ENCODE data around the gene ISLR.

Gene ISLR

DNA sequence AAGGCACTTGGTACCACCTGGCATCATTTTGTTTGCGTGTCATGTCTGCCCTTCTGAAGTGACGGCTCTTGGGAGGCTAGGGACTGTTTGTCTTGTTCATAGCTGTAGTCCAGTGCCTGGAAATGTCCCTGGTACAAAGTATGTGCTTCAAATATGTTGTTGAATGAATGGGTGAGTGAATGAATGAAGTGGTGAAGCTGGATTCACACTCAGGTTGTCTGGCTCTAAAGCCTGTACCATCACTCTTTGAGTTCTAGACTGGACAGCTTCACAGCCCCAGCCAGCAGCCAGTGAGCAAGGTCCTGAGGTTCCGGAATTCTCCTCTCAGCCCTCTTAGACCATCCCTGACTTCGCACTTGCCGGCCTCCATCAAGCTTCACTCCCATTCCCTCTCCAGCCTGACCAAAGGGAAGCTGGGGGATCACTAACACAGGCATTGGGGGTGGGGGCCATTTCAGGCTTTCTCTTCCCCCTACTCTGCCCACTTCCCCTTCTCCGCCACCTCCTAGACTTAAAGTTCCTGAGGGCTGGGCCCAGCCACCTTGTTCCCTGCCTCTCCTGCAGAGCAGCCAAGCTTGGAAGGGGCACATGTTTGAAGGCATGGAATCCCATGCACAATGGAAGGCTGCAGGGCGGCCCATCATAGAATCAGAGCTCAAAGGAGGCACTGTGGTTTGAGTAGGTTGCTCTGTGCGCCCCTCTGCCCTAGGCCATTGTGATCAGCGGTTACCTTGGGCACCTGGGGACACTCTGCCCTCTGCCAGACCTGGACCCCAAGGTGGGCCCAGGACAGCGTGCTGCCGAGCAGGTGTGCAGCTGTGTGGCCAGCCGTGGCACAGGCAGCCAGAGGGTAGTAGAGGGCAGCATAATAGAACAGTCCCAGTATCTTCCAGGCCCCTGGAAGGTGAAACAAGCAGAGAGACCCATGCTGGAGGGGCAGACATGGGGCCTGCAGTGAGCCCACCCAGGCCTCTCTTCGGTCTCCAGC lies 21.4 kb downstream of the ISLR start:
- no peak for DNase-seq (ENCODE audit: low spot score)

DNA sequence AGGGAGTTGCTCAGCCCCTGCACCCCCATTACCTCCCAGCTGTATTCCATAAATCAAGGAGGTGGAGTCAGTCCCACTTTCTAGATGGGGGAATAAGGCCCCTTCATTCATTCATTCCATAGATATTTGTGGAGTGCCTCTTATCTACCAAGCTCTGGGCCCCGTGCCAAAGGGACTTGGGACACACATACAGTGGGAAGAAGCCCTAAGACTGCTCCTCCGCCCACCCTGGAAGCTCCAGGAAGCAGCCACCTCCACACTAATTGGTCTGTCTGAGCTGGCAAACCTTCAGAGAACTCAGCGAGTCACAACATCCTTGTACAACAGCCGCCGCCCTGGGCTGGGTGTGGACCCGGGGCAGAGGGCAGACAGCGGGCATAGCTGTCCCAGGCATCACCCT lies 22.7 kb downstream of the ISLR start:
- DNase-seq (ENCODE audit: low spot score): no peak

DNA sequence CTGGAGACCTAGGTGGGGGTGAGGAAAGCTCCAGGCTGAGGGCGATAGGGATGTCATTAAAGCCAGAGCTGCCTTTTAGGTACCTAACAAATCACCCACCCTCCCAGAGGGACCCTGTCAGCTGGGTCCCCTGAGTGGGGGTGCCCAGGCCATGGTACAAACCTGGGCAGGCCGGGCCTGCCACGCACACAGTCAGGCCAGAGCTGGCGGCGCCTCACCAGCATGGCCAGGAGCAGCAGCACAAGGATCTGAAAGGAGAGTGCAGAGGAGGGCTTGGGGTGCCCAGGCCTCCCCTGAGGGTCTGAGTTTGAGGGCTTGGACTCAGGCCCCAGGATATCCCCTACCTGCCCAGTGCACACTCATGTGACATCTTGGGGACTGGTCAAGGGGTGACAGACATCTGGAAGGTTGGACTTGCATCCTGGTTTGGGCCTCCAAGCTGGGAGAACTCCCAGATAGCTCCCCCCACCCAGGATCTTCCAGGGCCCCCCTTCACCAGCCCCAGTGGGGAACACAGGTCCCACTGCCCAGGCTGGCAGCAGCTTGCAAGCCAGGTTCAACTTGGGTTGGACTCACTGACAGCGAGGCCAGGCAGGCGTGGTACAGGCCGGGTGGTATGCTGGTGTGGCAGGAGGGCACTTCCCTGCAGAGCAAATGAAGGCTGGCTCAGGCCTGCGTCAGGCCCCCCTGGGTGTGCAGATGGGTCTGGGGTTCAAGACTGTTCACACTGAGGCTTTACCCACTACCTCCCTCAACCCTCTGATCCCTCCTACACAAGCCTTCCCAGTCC lies 23.9 kb downstream of the ISLR start:
- DNase-seq (ENCODE audit: low spot score): no peak

DNA sequence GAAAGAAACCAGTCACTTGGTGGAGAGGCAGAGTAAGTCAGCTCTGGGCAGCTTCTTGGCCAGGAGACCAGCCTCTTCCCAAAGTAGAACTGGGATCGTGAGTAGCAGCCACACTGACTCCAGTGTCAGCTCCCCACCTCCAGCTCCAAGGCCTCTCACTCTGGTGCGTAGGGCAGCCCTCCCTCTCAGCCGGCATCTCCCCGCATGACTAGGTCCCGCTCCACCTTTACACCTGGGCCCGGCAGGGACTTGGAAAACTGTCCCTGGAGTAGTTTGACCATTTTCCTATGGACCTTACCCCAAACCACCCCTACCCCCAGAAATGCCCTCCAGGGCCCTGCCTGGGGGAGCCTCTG lies 25.8 kb downstream of the ISLR start:
- DNase-seq (ENCODE audit: low spot score): no peak

DNA sequence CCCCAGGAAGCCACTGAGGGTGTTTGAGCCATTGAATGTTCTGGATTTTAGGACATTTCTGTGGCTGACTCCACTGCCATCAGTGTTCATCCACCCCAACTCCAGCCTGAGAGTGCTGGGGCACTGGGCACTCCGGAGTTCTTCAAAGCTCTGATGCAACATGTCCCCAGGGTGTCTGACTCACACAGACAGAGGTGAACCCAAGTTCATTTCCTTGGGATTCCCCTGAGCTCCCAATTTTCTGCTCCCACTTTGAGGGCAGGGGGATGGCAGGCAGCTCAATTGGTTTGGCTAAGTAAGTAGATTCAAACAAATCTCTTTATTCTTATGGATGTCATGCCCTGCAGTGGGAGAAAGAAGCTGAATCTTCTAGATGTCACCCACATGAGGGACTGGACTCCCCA lies 26.9 kb downstream of the ISLR start:
- DNase-seq (ENCODE audit: low spot score): no peak

DNA sequence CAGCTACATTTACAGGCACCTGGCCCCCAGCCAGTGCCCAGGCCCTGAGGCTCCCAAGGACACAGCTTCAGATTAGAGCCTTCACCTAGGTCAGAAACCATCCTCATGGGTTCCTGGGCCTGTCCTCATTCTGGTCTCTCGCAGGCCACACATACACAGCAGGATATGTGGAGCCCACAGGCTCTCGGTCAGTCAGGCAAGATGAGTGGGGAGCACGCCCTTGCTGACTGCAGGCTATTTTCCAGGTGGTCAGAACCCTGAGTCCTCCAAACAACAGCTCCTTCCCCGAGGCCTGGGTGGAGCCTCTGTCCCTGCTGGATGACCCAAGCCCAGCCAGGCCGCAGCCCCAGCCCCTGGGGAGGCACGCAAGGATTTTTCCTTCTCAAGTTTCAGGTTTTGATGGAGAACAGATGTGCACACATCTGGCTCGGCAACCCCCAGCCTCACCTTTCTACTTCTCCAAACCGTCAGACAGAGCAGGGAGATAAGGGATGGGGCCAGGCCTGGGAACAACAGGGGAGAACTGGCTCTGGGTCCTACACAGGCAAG lies 27.4 kb downstream of the ISLR start:
- no peak for DNase-seq (ENCODE audit: low spot score)

DNA sequence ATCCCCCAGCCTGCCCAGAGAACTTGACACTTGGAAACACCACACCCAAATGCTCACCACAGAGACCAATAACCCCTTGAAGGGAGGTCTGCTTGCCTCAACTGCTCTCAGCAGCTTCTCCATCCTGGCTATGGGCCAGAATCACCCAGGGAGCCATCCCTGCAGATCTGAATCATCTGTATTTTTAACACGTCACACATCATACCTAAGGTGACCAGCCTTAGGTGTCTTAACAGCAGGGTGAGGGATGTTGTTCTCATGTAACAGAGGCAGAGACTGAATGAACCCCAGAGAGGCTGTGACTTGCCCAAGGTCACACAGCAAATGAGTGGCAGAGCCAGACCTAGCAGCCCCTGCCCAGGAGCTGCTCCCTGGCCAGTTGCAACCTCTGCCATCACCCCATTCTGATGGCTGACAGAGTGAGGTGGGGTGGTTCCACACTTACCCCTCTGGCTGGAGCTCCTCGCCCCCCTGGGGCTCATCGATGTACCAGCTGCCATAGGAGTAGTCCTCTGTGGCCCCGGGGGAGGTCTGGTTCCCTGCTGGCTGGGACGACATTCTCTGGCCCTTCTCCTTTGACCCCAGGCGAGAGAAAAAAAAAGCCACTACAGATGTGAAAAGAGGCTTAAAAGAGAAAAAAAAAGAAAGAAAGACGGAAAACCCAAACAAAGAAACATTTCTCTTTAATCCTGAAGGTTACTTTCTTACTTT lies 28.4 kb downstream of the ISLR start:
- DNase-seq (ENCODE audit: low spot score): no peak

DNA sequence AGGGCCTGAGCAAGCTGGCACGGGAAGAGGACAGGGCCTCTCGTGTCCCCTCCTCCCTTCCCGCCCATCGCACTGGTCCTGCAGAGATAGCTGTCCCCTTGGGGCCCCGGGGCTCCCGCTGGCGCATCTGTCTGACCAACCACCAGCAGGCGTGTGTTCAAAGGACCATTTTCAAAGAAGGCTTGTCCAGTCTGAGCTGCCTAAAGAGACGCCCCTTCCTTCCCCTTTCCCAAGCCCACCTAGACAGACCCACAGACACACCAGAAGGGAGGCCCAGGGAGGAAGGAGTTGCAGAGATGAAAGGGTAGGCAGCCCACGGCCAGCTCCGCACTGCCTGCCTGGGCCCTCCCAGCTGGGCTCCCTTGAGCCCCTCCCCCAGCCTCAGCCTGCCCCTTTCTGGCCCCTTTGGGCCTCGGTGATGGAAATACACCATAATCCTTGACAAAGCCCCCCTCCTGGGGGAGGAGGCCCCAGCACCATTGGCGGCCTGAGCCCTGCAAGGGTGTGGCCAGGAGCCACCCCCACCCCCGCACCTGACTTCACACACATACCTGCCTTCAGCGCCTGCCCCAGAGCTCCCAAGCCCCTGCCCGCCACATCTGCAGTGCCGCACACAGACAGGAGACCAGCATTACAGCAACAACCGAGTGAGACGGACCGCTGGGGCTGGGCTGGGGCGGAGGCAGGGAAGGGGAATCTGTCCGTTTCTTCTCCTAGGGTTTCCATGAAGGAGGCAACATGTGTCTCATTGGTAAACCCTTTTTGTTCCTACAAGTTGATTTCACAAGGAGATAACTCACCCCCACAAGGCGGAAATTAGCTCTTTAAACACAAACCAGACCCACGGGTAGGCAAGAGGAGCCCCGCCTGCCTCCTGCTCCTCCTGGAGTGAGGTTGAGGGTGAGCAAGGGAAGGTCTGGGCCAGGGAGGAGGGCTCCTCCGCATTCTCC lies 29.2 kb downstream of the ISLR start, which contains the start of gene STRA6:
TSS of gene STRA6 (minus strand) at position 336 of the 950 bp plus-strand sequence. CDS start 520 bp downstream, outside the sequence.
- no peak for DNase-seq (ENCODE audit: low spot score)

DNA sequence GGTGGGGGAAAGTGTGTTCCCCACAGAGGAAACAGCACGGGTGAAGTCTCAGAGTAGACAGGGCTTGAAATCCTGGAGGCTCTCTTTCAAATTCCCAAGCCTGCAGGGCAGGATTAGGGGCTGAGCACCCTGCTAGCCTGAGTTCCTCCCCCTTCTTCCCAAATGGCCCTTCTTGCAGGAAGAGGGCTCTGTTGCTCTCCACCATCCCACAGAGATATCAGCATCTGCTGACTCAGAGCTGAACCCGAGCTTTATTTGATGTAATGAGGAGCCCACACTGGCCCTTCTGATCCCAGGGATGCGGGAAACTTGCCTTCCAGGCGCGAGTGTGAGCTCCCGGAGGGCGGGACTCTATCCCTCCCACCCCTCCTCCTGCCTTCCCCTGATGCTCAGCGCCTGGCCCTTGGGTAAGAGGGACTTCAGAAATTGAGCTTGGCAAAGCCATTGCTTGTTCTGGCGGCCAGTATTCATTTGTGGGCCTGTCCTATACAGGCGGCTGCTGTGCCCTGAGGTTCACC lies 30.5 kb downstream of the ISLR start:
- DNase-seq (ENCODE audit: low spot score): no peak

DNA sequence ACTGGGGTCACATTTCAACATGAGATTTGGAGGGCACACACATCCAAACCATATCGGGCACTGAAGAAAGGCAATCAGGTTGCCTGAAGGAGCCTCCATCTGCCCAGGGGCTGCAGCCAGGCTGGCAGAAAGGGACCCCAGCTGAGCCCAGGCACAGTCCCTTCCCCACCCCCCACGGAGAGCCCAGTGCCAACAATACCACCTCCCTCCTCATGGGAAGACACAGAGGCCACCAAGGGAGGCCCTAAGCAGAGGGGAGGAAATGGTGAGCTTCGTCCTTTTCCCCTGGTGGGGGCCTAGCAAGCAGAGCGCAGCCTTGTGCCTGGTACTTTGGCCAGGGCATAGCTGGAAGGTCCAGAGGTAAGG lies 32.1 kb downstream of the ISLR start:
- no peak for DNase-seq (ENCODE audit: low spot score)

DNA sequence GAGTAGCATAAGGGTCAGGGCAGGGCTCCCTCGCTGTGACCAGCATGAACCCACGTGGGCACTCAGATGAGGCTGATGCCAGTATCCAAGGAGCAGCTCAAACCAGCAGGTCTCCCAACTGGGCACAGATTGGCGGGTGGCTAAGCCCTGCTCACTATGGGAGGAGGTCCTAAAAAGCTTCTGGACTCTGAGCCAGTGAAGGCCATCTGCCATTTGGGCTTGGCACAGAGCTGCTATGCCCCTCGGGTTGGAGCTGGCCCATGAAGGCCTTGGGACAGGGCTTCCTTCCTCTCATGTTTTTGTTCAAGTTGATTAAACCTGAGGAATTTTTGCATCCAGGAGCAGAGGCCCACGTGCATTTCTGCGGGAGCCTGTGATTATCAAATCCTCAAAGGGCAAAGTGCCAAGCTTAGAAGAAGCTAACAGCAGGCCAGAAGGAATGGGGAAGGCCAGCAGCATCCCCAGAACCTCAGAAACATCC lies 33.3 kb downstream of the ISLR start:
- peak; percentile 18 for DNase-seq (ENCODE audit: low spot score)

DNA sequence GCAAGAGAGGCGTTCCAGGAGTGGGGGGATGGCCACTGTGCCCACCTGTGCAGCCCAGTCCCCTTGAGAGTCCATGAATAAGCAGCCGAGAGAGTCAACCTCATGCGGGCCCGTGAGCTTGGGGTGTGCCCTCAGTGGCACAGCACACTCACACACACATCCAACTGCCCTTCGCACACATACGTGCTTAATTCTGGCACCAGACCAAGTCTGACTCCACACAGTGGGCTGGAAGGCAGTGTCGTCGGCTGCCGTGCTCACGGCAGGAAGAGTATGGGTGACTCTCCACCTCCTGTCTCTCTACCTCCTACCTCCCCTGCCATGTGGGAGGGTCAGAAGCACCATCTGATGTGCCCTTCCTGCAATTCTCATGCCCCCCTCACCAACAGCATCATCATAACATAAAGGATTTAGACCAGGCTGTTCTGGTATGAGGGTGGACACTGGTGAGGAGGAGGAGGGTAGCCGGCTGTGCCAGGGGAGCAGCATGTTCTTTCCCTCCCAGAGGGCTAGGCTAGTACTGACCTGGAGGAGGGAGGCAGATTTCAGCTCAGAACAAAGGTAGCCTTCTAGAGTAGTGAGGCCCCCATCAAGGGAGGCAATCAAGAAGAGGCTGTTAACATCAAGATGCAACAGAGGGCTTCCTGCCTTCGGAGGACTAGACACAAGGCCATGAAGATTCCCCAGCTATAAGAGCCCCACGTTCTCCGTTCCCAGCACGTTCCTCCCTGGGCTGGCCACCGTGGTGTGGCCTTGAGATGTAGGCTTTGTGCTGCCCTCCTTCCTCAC lies 34.3 kb downstream of the ISLR start:
- DNase-seq (ENCODE audit: low spot score): no peak

DNA sequence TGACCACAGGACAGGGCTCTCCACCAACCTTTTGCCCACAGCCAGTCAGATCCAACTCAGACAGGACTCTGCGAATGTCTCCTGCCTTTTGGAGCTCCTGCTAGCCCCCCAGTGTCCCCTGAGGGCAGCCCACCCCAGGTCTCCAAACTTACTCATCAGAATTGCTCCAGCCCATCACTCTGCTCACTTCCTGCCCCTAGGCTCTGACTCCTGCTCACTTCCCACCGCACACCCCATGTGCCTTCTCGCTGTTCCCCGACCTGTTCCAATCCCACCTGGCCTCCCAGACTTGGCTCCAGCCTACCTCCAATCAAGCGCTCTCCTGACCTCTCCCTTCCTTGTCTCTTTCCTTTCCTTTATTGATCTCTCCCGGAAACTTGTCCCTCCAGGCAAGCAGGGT lies 35.0 kb downstream of the ISLR start:
- DNase-seq (ENCODE audit: low spot score): no peak

DNA sequence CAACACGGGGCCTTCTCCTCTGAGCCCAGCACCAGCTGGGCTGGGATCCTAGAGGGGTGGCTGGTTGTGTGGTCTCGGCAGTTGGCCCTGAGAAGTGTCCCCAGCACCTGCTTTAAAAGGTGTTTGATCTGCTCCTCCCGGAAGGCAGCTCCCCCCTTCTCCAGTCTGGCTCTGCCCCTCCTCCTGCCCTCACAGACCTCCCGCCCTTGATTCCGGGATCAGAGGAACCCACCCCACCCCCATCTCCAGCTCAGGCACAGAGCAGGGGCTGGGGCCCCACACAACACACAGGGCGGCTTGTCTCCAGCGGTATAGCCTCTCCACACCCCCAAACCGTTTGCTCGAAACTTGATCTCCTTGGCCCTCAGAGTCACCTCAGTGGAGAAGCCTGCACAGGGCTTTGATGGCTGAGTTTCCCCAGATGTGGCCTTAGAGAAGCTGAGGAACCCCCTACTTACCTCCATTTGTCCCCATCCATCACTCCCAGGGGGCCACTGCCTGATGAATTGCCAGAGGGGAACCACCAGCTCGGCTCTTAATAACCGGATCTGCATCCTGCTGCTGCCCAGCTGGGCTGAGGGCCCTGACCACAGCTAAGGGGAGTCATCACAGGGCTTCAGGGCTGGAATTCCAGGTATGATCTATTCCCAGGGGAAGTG lies 35.5 kb downstream of the ISLR start:
- DNase-seq (ENCODE audit: low spot score): no peak

DNA sequence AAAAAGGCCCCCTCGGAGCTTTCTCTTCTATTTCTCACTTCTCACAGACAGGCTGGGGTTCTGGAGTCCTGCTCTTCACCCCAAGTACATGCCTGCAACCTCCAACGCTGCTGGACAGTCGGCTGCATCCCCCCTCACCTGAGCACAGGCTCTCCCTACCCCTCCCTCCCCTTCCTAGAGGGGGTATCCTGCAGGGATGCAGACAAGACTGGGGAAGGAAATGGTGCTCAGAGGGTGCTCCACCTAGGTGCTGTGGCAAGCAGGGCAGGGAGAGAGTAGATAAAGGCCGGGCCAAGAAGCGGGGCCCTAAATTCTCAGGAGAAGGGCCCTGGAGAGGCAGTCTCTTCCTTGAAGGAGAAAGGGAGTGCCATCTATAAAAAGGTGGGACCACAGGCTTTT lies 36.0 kb downstream of the ISLR start:
- DNase-seq (ENCODE audit: low spot score): no peak

DNA sequence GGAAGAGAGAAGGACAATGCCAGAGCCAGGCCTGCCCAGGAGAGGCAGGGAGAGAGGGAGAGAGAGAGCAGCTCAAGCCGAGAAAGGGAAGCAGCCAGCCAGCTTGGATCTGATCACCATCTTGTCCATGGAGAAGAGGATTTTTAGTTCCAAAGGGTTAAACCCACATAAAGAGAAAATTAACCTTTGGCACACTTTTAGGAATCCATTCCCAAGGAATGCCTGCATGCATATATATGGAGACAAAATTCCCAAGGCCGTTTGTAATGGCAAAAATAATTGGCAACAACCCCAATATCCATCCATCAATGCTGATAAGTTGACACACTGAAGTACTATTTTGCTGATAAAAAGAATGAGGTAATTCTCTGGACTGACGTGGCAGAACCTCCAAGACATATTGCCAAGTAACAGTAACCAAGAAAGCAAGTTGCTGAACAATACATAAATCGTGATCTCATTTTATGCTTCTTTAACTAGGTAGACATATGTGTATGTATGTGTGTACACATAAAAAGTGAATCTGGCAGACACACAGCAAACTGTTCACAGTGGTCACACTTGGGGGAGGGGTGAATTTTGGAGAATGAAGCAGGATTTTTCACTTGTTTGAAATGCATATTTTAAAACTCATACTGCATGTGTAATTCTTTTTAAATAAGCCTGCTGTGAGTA lies 36.6 kb downstream of the ISLR start:
- DNase-seq (ENCODE audit: low spot score): no peak

DNA sequence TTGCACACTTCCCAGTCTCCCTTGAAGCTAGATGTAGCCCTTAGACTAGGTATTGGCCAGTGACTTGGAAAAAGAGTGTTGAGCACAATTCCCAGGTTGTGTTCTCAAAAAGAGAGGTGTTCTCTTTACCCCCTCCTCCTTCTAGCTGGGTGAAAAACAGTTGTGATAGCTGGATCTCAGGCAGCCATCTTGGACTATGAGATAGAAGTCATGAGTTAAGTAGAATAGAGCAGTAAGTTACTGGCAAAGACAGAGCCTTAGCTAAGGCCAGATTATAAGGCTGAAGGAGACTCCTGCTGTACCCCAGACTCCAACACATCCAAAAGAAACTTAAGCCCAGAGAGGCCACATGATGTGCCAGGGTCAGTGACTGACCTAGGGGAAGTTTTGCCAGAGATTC lies 37.2 kb downstream of the ISLR start:
- no peak for DNase-seq (ENCODE audit: low spot score)

DNA sequence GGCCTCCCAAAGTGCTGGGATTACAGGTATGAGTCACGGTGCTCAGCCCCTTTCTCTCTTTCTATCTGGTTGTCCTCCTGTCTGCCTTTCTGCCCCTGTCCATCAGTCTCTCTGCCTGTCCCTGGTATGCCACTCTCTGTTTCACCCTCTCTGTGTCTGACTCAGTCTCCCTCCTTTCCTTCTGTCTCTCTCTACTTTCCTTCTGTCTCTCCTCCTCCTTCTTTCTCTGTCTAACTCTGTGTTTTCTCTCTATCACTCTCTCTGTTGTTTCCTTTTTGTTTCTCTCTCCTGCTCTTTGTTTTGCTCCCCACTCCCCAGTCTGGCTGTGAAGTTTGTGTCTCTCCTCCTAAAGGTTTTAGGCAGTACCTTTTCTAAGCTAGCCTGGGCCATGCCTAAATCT lies 38.1 kb downstream of the ISLR start:
- DNase-seq (ENCODE audit: low spot score): no peak

DNA sequence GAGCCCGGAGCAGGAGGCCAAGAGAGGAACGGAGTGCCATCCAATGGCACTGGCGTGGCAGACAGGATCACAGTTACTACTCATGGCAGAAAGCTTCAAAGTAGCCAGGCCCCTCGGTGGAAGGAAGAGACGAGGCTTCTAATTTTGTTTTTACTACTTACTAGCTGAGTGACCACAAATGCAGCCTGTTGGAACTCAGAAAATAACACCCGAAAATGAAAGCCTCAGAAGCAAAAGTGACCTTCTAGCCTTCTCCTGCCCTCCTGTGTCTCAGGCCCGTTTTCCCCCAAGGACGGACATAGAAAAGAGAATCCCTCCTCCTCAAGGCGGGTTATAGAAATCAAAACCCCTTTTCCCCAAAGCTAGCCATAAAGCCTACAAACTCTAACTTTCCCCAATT lies 39.0 kb downstream of the ISLR start:
- DNase-seq (ENCODE audit: low spot score): no peak
